T47D (cell line): ENCODE data around the gene PSD4.

Experiments
- DNase-seq, 2 experiments: peaks; one replicate each; pipeline versions ENCODE4 v3.0.0 to v3.0.0-alpha.2; 2011 to 2012; ENCODE audit warnings: low read depth in 1 of 2, low spot score in 1 of 2
- JUND ChIP-seq: IDR thresholded peaks from 2 replicates; pipeline ENCODE4 v1.6.1; 2012; ENCODE audit warnings: low read depth
- in situ Hi-C: cut with HindIII; loops from 2 replicates; pipeline ENCODE4 v1.10.0; 2016; ENCODE audit warnings: low sequenced_read_pairs, low pct_unique_long_range_greater_than_20kb

PSD4 gene

GRCh38 chr2:113213061-113213930, 39.5 kb downstream of the PSD4 start:
- DNase-seq, result no peak
- in situ Hi-C loops, result no loop called here
- no peak for TF ChIP-seq JUND

- DNase-seq, result no peak
- in situ Hi-C loops, result no loop called here
- TF ChIP-seq JUND, result no peak
Observed at GRCh38 chr2:113214141-113214540, 40.4 kb downstream of the PSD4 start.

GRCh38 chr2:113215056-113215455, 41.3 kb downstream of the PSD4 start:
- in situ Hi-C loops, result no loop called here
- DNase-seq, result no peak
- TF ChIP-seq JUND, result no peak

GRCh38 chr2:113216321-113216720, 42.5 kb downstream of the PSD4 start:
- in situ Hi-C loops, result no loop called here
- DNase-seq, result no peak
- no peak for TF ChIP-seq JUND

GRCh38 chr2:113216891-113217454, 43.2 kb downstream of the PSD4 start:
- in situ Hi-C loops, result no loop called here
- no peak for TF ChIP-seq JUND
- DNase-seq, result no peak

GRCh38 chr2:113217455-113218282, 43.9 kb downstream of the PSD4 start:
- TF ChIP-seq JUND, result no peak
- in situ Hi-C loops, result no loop called here
- DNase-seq, result no peak

GRCh38 chr2:113218283-113219091, 44.7 kb downstream of the PSD4 start:
- TF ChIP-seq JUND, result no peak
- no peak for DNase-seq
- in situ Hi-C loops, result no loop called here

GRCh38 chr2:113219092-113219441, 45.3 kb downstream of the PSD4 start:
- in situ Hi-C loops, result no loop called here
- no peak for DNase-seq
- no peak for TF ChIP-seq JUND

- no peak for DNase-seq
- TF ChIP-seq JUND, result no peak
- in situ Hi-C loops, result no loop called here
Observed at GRCh38 chr2:113219525-113219888, 45.7 kb downstream of the PSD4 start.

GRCh38 chr2:113219889-113220641, 46.3 kb downstream of the PSD4 start:
- in situ Hi-C loops, result no loop called here
- TF ChIP-seq JUND, result no peak

GRCh38 chr2:113220970-113221708, 47.4 kb downstream of the PSD4 start:
- no peak for TF ChIP-seq JUND
- no peak for DNase-seq
- in situ Hi-C loops, result no loop called here

More at GRCh38 chr2:113219889-113220641, 46.3 kb downstream of the PSD4 start:
- DNase-seq, result peak in 1 of 2 experiments; percentile 26
